ENCODE measurements around the gene SLC25A13. TPM values are rescaled to one million over a fixed set of nuclear protein-coding genes. Genes with fewer than 3 reads are reported as not detected.

Gene SLC25A13
- total and polyA plus RNA-seq, 9 donors: 11.4 to 32.6 (median 23.1) TPM

- no peak overlapping the region for H3K4me3 ChIP-seq
- no peak for DNase-seq
- no peaks in the 10 kb centered on the region for H3K27me3 ChIP-seq
- intact Hi-C loops (cut with DNase I): no loop called here
- 67 to 85% (median 76%) methylated on average over 3 of the region's 3 CpGs for WGBS, 3 donors
- H3K36me3 ChIP-seq: no peaks in the 10 kb centered on the region
- H3K27ac ChIP-seq: no peak overlapping the region
- TF ChIP-seq CTCF (IDR thresholded peaks at IDR 0.05): no peak
- TF ChIP-seq POLR2A (IDR thresholded peaks at IDR 0.05): no peak
- TF ChIP-seq EP300 (IDR thresholded peaks at IDR 0.05): no peak
- no peaks in the 10 kb centered on the region for H3K9me3 ChIP-seq
- H3K4me1 ChIP-seq (ENCODE audit: insufficient read depth): no peaks in the 10 kb centered on the region
These were observed 232.4 kb downstream of the SLC25A13 start for GRCh38 chr7:96089511-96089910.

- intact Hi-C loops (cut with DNase I): no loop called here
- Histone ChIP-seq H3K9me3 (no peaks in the 10 kb centered on the region), H3K36me3 (no peaks in the 10 kb centered on the region), H3K4me3 (no peak overlapping the region), H3K4me1 (ENCODE audit: insufficient read depth) (no peaks in the 10 kb centered on the region), H3K27me3 (no peaks in the 10 kb centered on the region), H3K27ac (no peak overlapping the region)
- 85 to 89% (median 88%) methylated on average over 5 of the region's 5 CpGs for WGBS, 3 donors
- no peak for TF ChIP-seq CTCF (IDR thresholded peaks at IDR 0.05)
- no peak for TF ChIP-seq POLR2A (IDR thresholded peaks at IDR 0.05)
- no peak for TF ChIP-seq EP300 (IDR thresholded peaks at IDR 0.05)
- no peak for DNase-seq
These were observed 233.3 kb downstream of the SLC25A13 start for GRCh38 chr7:96088579-96088978.

DNA sequence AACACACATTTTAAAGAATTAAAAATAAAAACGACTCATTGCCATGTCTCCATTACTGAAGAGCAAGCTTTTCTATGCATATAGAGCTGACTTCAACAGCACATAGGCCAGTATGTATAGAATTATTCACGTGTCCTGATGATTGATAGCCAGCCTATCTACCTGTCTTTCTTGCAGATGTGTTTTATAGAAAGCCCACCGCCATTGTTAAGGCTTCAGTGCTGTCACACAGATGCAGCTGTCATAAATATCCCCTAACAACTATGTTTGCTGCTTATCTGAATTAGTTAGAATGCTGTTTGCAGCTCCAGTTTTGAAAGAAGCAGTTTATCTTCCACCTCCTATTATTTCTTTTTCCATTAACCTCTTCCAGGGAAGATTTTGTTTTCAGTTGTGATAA is 235.9 kb downstream of the SLC25A13 start:
- intact Hi-C loops (cut with DNase I): no loop called here
- TF ChIP-seq CTCF (IDR thresholded peaks at IDR 0.05) (no peak), EP300 (IDR thresholded peaks at IDR 0.05) (no peak), POLR2A (IDR thresholded peaks at IDR 0.05) (no peak)
- no peak overlapping the region for H3K4me3 ChIP-seq
- H3K36me3 ChIP-seq: no peaks in the 10 kb centered on the region
- no peak overlapping the region for H3K27ac ChIP-seq
- H3K4me1 ChIP-seq (ENCODE audit: insufficient read depth): no peaks in the 10 kb centered on the region
- no peak for DNase-seq
- H3K9me3 ChIP-seq: no peaks in the 10 kb centered on the region
- WGBS, 3 donors: 64 to 79% (median 79%) methylated on average over 3 of the region's 3 CpGs
- no peaks in the 10 kb centered on the region for H3K27me3 ChIP-seq

DNA sequence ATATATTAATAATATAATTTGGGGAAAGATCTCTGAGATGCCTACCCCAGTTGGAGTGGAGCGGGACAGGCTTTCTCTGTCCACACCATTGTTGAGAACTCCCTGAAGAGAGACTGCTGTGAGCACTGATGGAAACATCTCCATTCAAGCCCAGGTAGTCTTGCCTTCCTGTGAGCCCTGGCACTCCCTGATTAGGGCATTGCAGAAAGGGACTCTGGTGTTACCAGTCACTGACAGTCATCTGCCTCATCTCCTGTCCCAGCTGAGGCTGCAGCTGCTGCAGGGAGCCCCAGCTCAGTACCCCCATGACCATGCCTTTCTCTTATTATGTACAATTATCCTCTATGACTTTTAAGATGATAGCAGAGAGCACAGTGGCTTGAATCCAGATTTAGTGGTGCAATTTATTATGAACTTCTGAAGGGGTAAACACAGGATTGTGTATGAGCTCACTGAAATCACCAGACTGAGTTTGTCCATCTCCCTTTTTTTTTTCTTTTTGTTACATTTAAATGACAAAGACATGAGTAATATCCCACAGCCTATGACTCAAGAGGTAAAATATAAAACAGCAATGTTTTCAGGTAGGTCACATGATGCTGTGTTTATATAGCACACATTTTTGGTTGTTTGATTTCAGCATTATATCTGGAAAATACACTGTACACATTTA is 236.9 kb downstream of the SLC25A13 start:
- Histone ChIP-seq H3K4me3 (no peak overlapping the region), H3K27ac (no peak overlapping the region), H3K4me1 (ENCODE audit: insufficient read depth) (no peaks in the 10 kb centered on the region), H3K27me3 (no peaks in the 10 kb centered on the region), H3K9me3 (no peaks in the 10 kb centered on the region), H3K36me3 (no peaks in the 10 kb centered on the region)
- no peak for DNase-seq
- WGBS, 3 donors: 88 to 100% (median 96%) methylated on average over 1 of the region's 1 CpG
- intact Hi-C loops (cut with DNase I): no loop called here
- TF ChIP-seq POLR2A (IDR thresholded peaks at IDR 0.05): no peak
- no peak for TF ChIP-seq EP300 (IDR thresholded peaks at IDR 0.05)
- no peak for TF ChIP-seq CTCF (IDR thresholded peaks at IDR 0.05)
